IPS-18a (cell line): ENCODE measurements around the gene CERK.
"Not testable (repeated sequence)": the region's sequence is repeated elsewhere in the genome, so short reads cannot be mapped to it uniquely, and the experiment has no call there.

Experiments
- H3K27ac ChIP-seq: one replicate; pipeline ENCODE4 v1.5.1; 2013; ENCODE audit warnings: low read length
- H3K27me3 ChIP-seq: one replicate; pipeline ENCODE4 v1.6.1; 2013; ENCODE audit warnings: mild to moderate bottlenecking, low read length; ENCODE audit not compliant: control insufficient read depth, insufficient read depth
- H3K36me3 ChIP-seq: one replicate; pipeline ENCODE4 v1.6.1; 2013; ENCODE audit warnings: low read depth, low read length; ENCODE audit not compliant: control insufficient read depth
- H3K4me1 ChIP-seq: one replicate; pipeline ENCODE4 v1.6.1; 2013; ENCODE audit warnings: low read depth, low read length; ENCODE audit not compliant: control insufficient read depth
- H3K4me3 ChIP-seq: one replicate; pipeline ENCODE4 v1.5.1; 2013; ENCODE audit warnings: low read length
- H3K9ac ChIP-seq: one replicate; pipeline ENCODE4 v1.6.1; 2013; ENCODE audit warnings: mild to moderate bottlenecking, low read length, moderate library complexity
- H3K9me3 ChIP-seq: one replicate; pipeline ENCODE4 v1.6.1; 2013; ENCODE audit warnings: low read depth, low read length; ENCODE audit not compliant: control insufficient read depth

Gene CERK

DNA sequence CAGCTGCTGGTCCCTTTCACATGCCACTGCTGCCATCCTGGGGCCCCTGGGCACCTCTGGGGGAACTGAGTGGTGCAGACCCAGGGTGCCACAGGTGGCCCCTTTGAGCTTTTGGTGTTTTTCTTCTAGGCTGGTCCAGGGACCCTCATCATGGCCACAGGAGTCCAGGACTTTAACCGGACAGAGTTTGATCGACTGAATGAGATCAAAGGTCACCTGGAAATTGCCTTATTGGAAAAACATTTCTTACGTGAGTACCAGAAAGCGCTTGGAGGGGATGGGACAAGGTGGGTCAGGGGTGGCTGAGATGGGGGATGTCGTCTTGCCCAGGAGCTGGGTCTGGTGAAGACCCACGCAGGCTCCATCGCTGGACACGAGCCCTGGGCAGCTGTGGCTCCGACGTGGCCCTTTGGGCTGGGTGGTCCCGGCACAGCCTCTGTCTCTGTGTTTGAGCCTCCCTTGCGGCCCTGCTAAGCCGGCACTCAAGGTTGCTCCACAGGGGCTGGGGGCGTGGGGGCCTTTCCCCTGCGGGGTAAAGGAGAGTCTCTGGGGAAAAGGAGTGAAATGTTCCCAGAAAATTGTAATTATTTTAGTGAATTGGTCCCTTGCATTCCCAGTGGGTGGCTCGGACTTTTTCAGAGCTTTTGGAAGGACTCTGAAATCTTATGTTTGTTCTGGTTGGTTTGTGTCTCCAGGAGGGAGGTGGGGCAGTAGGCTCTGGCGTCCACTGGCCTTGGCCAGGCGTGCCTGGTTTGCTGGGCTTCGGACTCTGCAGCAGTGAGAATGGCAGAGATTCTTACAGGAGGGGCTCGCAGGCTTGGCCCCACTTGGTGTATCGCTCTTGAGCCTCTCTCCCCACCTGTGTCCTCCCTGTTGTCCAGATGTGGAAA is 100.1 kb downstream of the CERK start:
- Histone ChIP-seq H3K9ac (no peak overlapping the region), H3K36me3 (no peaks in the 10 kb centered on the region), H3K27ac (no peak overlapping the region), H3K27me3 (no peaks in the 10 kb centered on the region), H3K9me3 (no peaks in the 10 kb centered on the region), H3K4me3 (no peak overlapping the region), H3K4me1 (no peaks in the 10 kb centered on the region)

DNA sequence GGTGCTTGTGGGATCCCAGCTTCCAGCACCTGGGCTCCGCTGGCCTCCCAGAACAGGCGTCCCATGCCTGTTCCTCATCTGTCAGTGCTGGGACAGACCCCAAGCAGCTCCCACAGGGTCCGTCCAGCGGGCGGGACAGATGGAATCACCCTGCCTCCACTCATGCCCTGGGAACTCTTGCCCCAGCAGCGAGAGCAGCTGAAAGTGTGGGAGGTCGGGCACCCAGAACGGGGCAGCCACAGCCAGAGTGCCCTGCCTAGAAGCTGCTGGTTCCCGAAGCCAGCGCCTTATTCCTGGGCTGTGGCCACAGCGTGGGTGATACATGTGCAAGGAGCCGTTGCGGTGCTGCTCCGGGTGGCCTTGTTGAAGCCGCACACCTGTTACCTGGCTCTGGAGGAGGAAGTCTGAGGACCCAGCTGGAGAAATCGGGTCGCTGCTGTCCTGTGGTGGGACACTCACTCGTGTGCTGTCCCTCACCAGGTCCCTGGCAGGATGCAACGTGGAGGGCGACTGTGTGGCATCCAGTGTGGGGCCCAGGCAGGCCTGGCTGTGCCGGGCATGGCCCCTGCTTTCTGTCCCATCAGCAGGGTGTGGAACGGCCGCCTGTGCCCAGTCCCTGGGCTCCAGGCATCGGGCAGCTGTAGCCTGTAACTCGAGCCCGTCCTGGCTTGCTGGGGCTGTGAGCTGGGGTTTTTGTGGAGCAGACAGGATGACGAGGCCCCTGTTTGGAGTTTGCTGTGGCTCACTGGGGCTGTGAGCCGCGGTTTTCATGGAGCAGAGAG is 101.6 kb downstream of the CERK start:
- no peak overlapping the region for H3K4me3 ChIP-seq
- no peaks in the 10 kb centered on the region for H3K9me3 ChIP-seq
- no peak overlapping the region for H3K27ac ChIP-seq
- no peaks in the 10 kb centered on the region for H3K27me3 ChIP-seq
- H3K9ac ChIP-seq, result no peak overlapping the region
- no peaks in the 10 kb centered on the region for H3K4me1 ChIP-seq
- H3K36me3 ChIP-seq, result no peaks in the 10 kb centered on the region

DNA sequence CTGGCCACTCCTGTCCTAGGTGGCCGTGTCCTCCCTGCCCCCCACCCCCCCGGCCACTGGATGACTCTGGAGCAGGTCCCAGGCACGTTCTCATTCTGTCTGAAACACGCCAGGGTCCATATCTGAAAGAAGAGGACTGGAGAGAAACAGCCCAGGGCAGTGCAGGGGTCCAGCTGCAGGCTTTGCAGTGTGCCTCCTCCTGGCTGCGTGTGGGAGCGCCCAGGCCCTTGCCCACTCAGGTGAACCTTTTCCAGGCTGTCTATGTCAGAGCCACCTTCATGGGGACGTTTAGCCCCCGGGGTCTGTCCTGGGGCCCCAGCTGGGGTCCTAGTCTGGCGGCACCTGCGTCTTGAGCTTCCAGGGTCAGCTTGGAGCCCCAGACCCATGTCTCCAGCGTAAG is 102.3 kb downstream of the CERK start:
- Histone ChIP-seq H3K9me3 (no peaks in the 10 kb centered on the region), H3K9ac (no peak overlapping the region), H3K4me1 (no peaks in the 10 kb centered on the region), H3K36me3 (no peaks in the 10 kb centered on the region), H3K27ac (no peak overlapping the region), H3K27me3 (no peaks in the 10 kb centered on the region), H3K4me3 (no peak overlapping the region)

DNA sequence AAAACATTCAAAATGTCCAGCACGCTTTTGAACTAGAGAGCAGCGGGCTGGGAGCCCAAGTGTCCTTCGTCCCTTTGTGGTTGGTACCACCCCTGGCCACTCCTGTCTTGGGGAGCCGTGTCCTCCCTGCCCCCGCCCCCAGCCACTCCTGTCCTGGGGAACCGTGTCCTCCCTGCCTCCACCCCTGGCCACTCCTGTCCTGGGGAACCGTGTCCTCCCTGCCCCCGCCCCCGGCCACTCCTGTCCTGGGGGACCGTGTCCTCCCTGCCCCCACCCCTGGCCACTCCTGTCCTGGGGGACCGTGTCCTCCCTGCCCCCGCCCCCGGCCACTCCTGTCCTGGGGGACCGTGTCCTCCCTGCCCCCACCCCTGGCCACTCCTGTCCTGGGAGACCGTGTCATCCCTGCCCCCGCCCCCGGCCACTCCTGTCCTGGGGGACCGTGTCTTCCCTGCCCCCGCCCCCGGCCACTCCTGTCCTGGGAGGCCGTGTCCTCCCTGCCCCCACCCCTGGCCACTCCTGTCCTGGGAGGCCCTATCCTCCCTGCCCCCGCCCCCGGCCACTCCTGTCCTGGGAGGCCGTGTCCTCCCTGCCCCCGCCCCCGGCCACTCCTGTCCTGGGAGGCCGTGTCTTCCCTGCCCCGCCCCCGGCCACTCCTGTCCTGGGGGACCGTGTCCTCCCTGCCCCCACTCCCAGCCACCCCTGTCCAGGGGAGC is 102.9 kb downstream of the CERK start:
- H3K9me3 ChIP-seq, H3K36me3 ChIP-seq, H3K27ac ChIP-seq, H3K9ac ChIP-seq, H3K4me3 ChIP-seq, H3K27me3 ChIP-seq, H3K4me1 ChIP-seq: not testable (repeated sequence)
